IMR-90 (cell line): ENCODE data around the gene ADPRS. TPM values are rescaled to one million over a fixed set of nuclear protein-coding genes. Genes with fewer than 3 reads are reported as not detected.

Experiments
- ATAC-seq: fragments of 200-7000 bp; cut with Tn5 transposase; 2 replicates; pipeline ENCODE4 v1.9.1; 2020; ENCODE audit warnings: low read depth, mild to moderate bottlenecking, moderate library complexity
- BruUV-seq: library from RNA; stranded (reverse); fragments of 400-500 nt; replicated peaks from 2 replicates; lab custom pipeline; 2021; lab: Mats Ljungman, UMichigan
- CTCF ChIA-PET: fragments of 300-600 bp; formaldehyde crosslinking; extraction: SDS; loops from one replicate; lab custom pipeline; 2021; ENCODE audit warnings: antibody characterized with exemption; lab: Yijun Ruan, JAX
- POLR2A ChIA-PET: fragments of 300-600 bp; sonication (Branson Sonifier 250); formaldehyde crosslinking; loops from one replicate; lab custom pipeline; 2022; ENCODE audit warnings: antibody characterized with exemption; ENCODE audit not compliant: unreplicated experiment; lab: Charles Lee
- DNase-seq: peaks from one replicate; pipeline ENCODE4 v3.0.0; 2013
- H2AFZ ChIP-seq: replicated peaks from 2 replicates; pipeline ENCODE3; 2013; ENCODE audit warnings: low read length, mild to moderate bottlenecking; ENCODE audit not compliant: poor library complexity
- H2AK5ac ChIP-seq: 2 replicates; pipeline ENCODE4 v1.6.1; 2013; ENCODE audit warnings: low read depth, low read length, inconsistent platforms
- H2AK9ac ChIP-seq: replicated peaks from 2 replicates; pipeline ENCODE3; 2013; ENCODE audit warnings: mild to moderate bottlenecking, low read depth, low read length, moderate library complexity; ENCODE audit not compliant: poor library complexity
- H2BK120ac ChIP-seq: 2 replicates; pipeline ENCODE4 v1.6.1; 2013; ENCODE audit warnings: low read depth, low read length, inconsistent platforms
- H2BK15ac ChIP-seq: 3 replicates; pipeline ENCODE4 v1.6.1; 2013; ENCODE audit warnings: low read depth, low read length, inconsistent platforms
- H2BK20ac ChIP-seq: 2 replicates; pipeline ENCODE4 v1.6.1; 2013; ENCODE audit warnings: low read depth, mild to moderate bottlenecking, inconsistent platforms, low read length, moderate library complexity
- H2BK5ac ChIP-seq: 2 replicates; pipeline ENCODE4 v1.6.1; 2013; ENCODE audit warnings: mild to moderate bottlenecking, low read depth, low read length, inconsistent platforms; ENCODE audit not compliant: poor library complexity, severe bottlenecking
- H3K14ac ChIP-seq: replicated peaks from 2 replicates; pipeline ENCODE4 v1.6.1; 2013; ENCODE audit warnings: low read depth, low read length, inconsistent platforms
- H3K18ac ChIP-seq: 2 replicates; pipeline ENCODE4 v1.6.1; 2013; ENCODE audit warnings: low read depth, low read length, control low read depth
- H3K23ac ChIP-seq: 2 replicates; pipeline ENCODE4 v1.6.1; 2013; ENCODE audit warnings: low read depth, low read length, inconsistent platforms
- H3K27ac ChIP-seq: 2 replicates; pipeline ENCODE4 v1.5.1; 2013; ENCODE audit warnings: mild to moderate bottlenecking, control low read depth, low read length; ENCODE audit not compliant: insufficient read depth
- H3K27me3 ChIP-seq: 2 replicates; pipeline ENCODE4 v1.6.1; 2013; ENCODE audit warnings: low read length; ENCODE audit not compliant: control insufficient read depth, insufficient read depth
- H3K36me3 ChIP-seq: 2 replicates; pipeline ENCODE4 v1.6.1; 2013; ENCODE audit warnings: low read length, mixed read lengths; ENCODE audit not compliant: control insufficient read depth, insufficient read depth
- H3K4ac ChIP-seq: 2 replicates; pipeline ENCODE4 v1.6.1; 2013; ENCODE audit warnings: low read depth, low read length, inconsistent platforms
- H3K4me1 ChIP-seq: 2 replicates; pipeline ENCODE4 v1.6.1; 2013; ENCODE audit warnings: low read length, mixed read lengths; ENCODE audit not compliant: control insufficient read depth, insufficient read depth
- H3K4me2 ChIP-seq: 2 replicates; pipeline ENCODE4 v1.6.1; 2013; ENCODE audit warnings: low read depth, mild to moderate bottlenecking, control low read depth, low read length, moderate library complexity
- H3K4me3 ChIP-seq: 2 replicates; pipeline ENCODE4 v1.5.1; 2013; ENCODE audit warnings: low read depth, mild to moderate bottlenecking, control low read depth, low read length, moderate library complexity; ENCODE audit not compliant: insufficient read depth
- H3K56ac ChIP-seq: 2 replicates; pipeline ENCODE4 v1.6.1; 2013; ENCODE audit warnings: low read length, inconsistent platforms; ENCODE audit not compliant: insufficient read depth; ENCODE audit errors: extremely low read depth
- H3K79me1 ChIP-seq, 2 experiments: 2 replicates each; pipeline ENCODE4 v1.6.1; 2013; ENCODE audit warnings: low read length in 2 of 2, inconsistent platforms in 1 of 2, low read depth in 1 of 2
- H3K9ac ChIP-seq: 2 replicates; pipeline ENCODE4 v1.6.1; 2013; ENCODE audit warnings: low read depth, low read length, control low read depth
- H3K9me1 ChIP-seq: 2 replicates; pipeline ENCODE4 v1.6.1; 2013; ENCODE audit warnings: low read length, inconsistent platforms; ENCODE audit not compliant: insufficient read depth
- H3K9me3 ChIP-seq: 2 replicates; pipeline ENCODE4 v1.6.1; 2013; ENCODE audit warnings: low read length; ENCODE audit not compliant: control insufficient read depth, insufficient read depth
- H4K20me1 ChIP-seq: 2 replicates; pipeline ENCODE4 v1.6.1; 2013; ENCODE audit warnings: low read length, inconsistent platforms; ENCODE audit not compliant: insufficient read depth
- H4K5ac ChIP-seq: 2 replicates; pipeline ENCODE4 v1.6.1; 2013; ENCODE audit warnings: mild to moderate bottlenecking, low read depth, low read length, control low read depth
- H4K8ac ChIP-seq, 2 experiments: 2 replicates each; pipeline ENCODE4 v1.6.1; 2013; ENCODE audit warnings: low read depth in 2 of 2, low read length in 2 of 2, control low read depth in 1 of 2, inconsistent platforms in 1 of 2
- H4K91ac ChIP-seq: 2 replicates; pipeline ENCODE4 v1.6.1; 2013; ENCODE audit warnings: low read depth, low read length, inconsistent platforms; ENCODE audit not compliant: insufficient read depth
- BHLHE40 ChIP-seq: fragments of 150-350 bp; IDR thresholded peaks from 2 replicates; pipeline ENCODE4 v1.6.1; 2016; ENCODE audit warnings: mild to moderate bottlenecking, low read depth, low read length
- WGBS, 2 experiments: methylation state at CpG; one replicate each; pipeline versions ENCODE4 v1.1.5 to v1.1.7; 2013; ENCODE audit warnings: missing lambda C conversion rate in 2 of 2; ENCODE audit not compliant: insufficient read length in 1 of 2; ENCODE audit errors: extremely low coverage in 2 of 2; 5-methylcytosine and 5-hydroxymethylcytosine counted together
- dilution Hi-C: fragments of 300-500 bp; cut with HindIII; formaldehyde crosslinking; loops from one replicate; pipeline ENCODE4 v1.14.3; 2018; ENCODE audit warnings: low sequenced_read_pairs; ENCODE audit not compliant: unreplicated experiment
- in situ Hi-C: fragments of 300-500 bp; cut with MboI; formaldehyde crosslinking; loops from 3 replicates; pipeline ENCODE4 v1.14.3; 2019; ENCODE audit warnings: low sequenced_read_pairs, inconsistent platforms, mixed read lengths
- intact Hi-C: fragments of 100-400 bp; cut with micrococcal nuclease; formaldehyde crosslinking; loops from 2 replicates; pipeline ENCODE4 v1.10.0; 2022
- polyA plus RNA-seq, 3 experiments: library from polyadenylated mRNA; depleted of rRNA; stranded (reverse); fragments of >200 nt; gene quantifications; 2 replicates each; pipeline ENCODE4 v1.2.3, GENCODE V29; 2012; ENCODE audit warnings: low replicate concordance in 1 of 3
- total RNA-seq: library from RNA; depleted of rRNA; stranded (reverse); fragments of >200 nt; gene quantifications from 2 replicates; pipeline ENCODE4 v1.2.3, GENCODE V29; 2012
- TF ChIP-seq, protein P1 (sequence below): fragments of 150-350 bp; IDR thresholded peaks from 2 replicates; pipeline ENCODE4 v1.6.1; 2016; ENCODE audit warnings: low read depth, mild to moderate bottlenecking, low read length, moderate library complexity, borderline replicate concordance

Gene ADPRS
- total and polyA plus RNA-seq, 2 of the 4 experiments (the other 2 are of a cell fraction) = 31.0 to 37.2 TPM

DNA sequence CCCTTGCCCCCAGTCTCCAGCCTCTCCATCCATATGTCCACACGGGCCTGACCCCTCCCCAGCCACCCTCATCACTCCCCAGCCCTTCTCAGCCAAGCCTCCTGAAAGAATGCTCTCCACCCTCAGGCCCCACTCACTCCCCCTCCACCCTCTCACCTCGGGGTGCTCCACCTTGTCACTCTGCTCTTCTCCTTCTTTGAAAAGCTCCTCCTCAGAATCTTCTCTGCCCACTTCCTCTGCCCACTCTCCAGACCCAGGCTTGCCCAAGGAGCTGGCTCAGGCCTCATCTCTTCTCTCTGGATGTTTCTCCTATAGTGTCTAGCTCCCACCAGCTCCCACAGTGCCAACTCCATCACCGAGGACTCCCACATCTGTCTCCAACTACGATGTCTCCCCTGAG lies 22.5 kb downstream of the ADPRS start:
- no peak overlapping the region for H2BK15ac ChIP-seq
- no peak overlapping the region for H2BK20ac ChIP-seq
- H2AK5ac ChIP-seq = 0 out of 2 replicates have a peak overlapping the region, but pooled peaks have one; percentile 39
- H3K27ac ChIP-seq = no peak overlapping the region
- H2AK9ac ChIP-seq = no peak overlapping the region
- no peak overlapping the region for H3K14ac ChIP-seq
- intact Hi-C loops (no loop called here), dilution Hi-C loops (no loop called here), in situ Hi-C loops (loop anchor here (25.0 kb wide), 1 partner anchor 301 kb away; no protein-coding TSS in a partner anchor)
- ATAC-seq = no peak
- H4K8ac ChIP-seq = no peak overlapping the region
- H3K27me3 ChIP-seq = no peaks in the 10 kb centered on the region
- H3K9ac ChIP-seq = no peak overlapping the region
- ChIA-PET POLR2A (no interaction called here), CTCF (interaction anchor here (1.0 kb wide), 1 partner anchor 23 kb away, joined by 4 read pairs; no protein-coding TSS in a partner anchor)
- no peak overlapping the region for H3K4me2 ChIP-seq
- no peaks in the 10 kb centered on the region for H3K9me3 ChIP-seq
- no peak overlapping the region for H3K23ac ChIP-seq
- H2AFZ ChIP-seq = no peak overlapping the region
- no peak overlapping the region for H3K4me3 ChIP-seq
- H4K5ac ChIP-seq = no peak overlapping the region
- 70% methylated on average over 3 of the region's 4 CpGs; no CpG with 5 or more reads in 1 of the 2 experiments for WGBS, 2 experiments
- H2BK120ac ChIP-seq = no peak overlapping the region
- H3K36me3 ChIP-seq = no peaks in the 10 kb centered on the region
- H3K9me1 ChIP-seq = peaks cover 10% of the 10 kb centered on the region
- no peaks in the 10 kb centered on the region for H4K20me1 ChIP-seq
- H3K56ac ChIP-seq = no peak overlapping the region
- DNase-seq = no peak
- TF ChIP-seq, protein P1, sequence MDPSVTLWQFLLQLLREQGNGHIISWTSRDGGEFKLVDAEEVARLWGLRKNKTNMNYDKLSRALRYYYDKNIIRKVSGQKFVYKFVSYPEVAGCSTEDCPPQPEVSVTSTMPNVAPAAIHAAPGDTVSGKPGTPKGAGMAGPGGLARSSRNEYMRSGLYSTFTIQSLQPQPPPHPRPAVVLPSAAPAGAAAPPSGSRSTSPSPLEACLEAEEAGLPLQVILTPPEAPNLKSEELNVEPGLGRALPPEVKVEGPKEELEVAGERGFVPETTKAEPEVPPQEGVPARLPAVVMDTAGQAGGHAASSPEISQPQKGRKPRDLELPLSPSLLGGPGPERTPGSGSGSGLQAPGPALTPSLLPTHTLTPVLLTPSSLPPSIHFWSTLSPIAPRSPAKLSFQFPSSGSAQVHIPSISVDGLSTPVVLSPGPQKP = no peak
- no peak for TF ChIP-seq BHLHE40
- H3K4me1 ChIP-seq = peaks cover 7% of the 10 kb centered on the region
- H3K79me1 ChIP-seq = no peaks in the 10 kb centered on the region
- no peak overlapping the region for H3K18ac ChIP-seq
- BruUV-seq = no TSS peak
- H3K4ac ChIP-seq = no peak overlapping the region
- H2BK5ac ChIP-seq = no peak overlapping the region
- no peak overlapping the region for H4K91ac ChIP-seq
